DOHH2 (cell line): Measurements from ENCODE around the gene LSM14A.
"Not testable (repeated sequence)": the region's sequence is repeated elsewhere in the genome, so short reads cannot be mapped to it uniquely, and the experiment has no call there.

ENCODE experiments used
- H3F3A ChIP-seq: fragments of 200-600 bp; sonication (generic), shearing (Covaris generic); 2 replicates; pipeline ENCODE4 v1.6.0; 2016; ENCODE audit warnings: antibody characterized with exemption, mild to moderate bottlenecking; ENCODE audit not compliant: control insufficient read depth, insufficient read depth
- H3K27ac ChIP-seq: fragments of 200-600 bp; sonication (generic); 2 replicates; pipeline ENCODE4 v1.5.1; 2014; ENCODE audit warnings: low read depth, mild to moderate bottlenecking, low read length, moderate library complexity
- H3K27me3 ChIP-seq: fragments of 200-600 bp; sonication (generic); 2 replicates; pipeline ENCODE4 v1.6.1; 2014; ENCODE audit warnings: mild to moderate bottlenecking, low read length, mixed read lengths; ENCODE audit not compliant: control insufficient read depth
- H3K36me3 ChIP-seq: fragments of 200-600 bp; sonication (generic); 2 replicates; pipeline ENCODE4 v1.6.1; 2014; ENCODE audit warnings: mild to moderate bottlenecking, low read length, moderate library complexity, mixed read lengths; ENCODE audit not compliant: control insufficient read depth
- H3K4me1 ChIP-seq: fragments of 200-600 bp; sonication (generic); 2 replicates; pipeline ENCODE4 v1.6.1; 2014; ENCODE audit warnings: mild to moderate bottlenecking, low read length, mixed read lengths; ENCODE audit not compliant: control insufficient read depth
- H3K4me2 ChIP-seq: fragments of 200-600 bp; sonication (generic); 2 replicates; pipeline ENCODE4 v1.6.0; 2014; ENCODE audit warnings: mild to moderate bottlenecking, low read length, moderate library complexity
- H3K4me3 ChIP-seq: fragments of 200-600 bp; sonication (generic); 2 replicates; pipeline ENCODE4 v1.5.1; 2014; ENCODE audit warnings: mild to moderate bottlenecking, low read length, mixed read lengths
- H3K79me2 ChIP-seq: fragments of 200-600 bp; sonication (generic); 2 replicates; pipeline ENCODE4 v1.6.1; 2014; ENCODE audit warnings: mild to moderate bottlenecking, low read length, mixed read lengths; ENCODE audit not compliant: control insufficient read depth
- H3K9me2 ChIP-seq: fragments of 200-600 bp; sonication (generic); replicated peaks from 2 replicates; pipeline ENCODE4 v1.6.1; 2014; ENCODE audit warnings: mild to moderate bottlenecking, low read length, mixed read lengths; ENCODE audit not compliant: control insufficient read depth
- H3K9me3 ChIP-seq: fragments of 200-600 bp; sonication (generic); 2 replicates; pipeline ENCODE4 v1.6.1; 2014; ENCODE audit warnings: antibody characterized with exemption, low read length, mixed read lengths; ENCODE audit not compliant: control insufficient read depth, insufficient read depth
- H4K20me1 ChIP-seq: fragments of 200-600 bp; sonication (generic); 2 replicates; pipeline ENCODE4 v1.6.0; 2014; ENCODE audit warnings: low read depth, mild to moderate bottlenecking, antibody characterized with exemption, low read length, moderate library complexity; ENCODE audit not compliant: control insufficient read depth, insufficient read depth
- EZH2phosphoT487 ChIP-seq: fragments of 200-600 bp; sonication (generic); IDR thresholded peaks from 2 replicates; pipeline ENCODE4 v1.6.1; 2017; ENCODE audit warnings: borderline replicate concordance, mild to moderate bottlenecking, antibody characterized with exemption, low read length, moderate library complexity, mixed read lengths
- TF ChIP-seq, protein P1 (sequence below): fragments of 200-600 bp; sonication (generic); IDR thresholded peaks from one replicate; pipeline ENCODE4 v1.5.1; 2014; ENCODE audit warnings: antibody characterized with exemption, mild to moderate bottlenecking, low read depth, low read length; ENCODE audit not compliant: poor library complexity, severe bottlenecking

Gene LSM14A

DNA sequence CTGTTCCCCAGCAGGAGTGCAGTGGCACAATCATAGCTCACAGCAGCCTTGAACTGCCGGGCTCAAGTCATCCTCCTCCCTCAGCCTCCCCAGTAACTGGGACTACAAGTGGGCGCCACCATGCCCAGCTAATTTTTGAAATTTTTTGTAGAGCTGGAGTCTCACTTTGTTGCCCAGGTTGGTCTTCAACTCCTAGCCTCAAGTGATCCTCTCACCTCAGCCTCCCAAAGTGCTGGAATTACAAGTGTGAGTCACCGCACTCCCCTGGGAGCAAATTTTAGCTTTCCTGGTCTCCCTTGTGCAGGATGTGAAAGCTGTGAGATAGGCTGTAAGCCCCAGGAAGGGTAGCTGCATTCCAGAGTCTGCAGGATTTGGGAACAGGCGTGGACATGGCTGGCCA, 76.6 kb downstream of the LSM14A start:
- Histone ChIP-seq H3K9me2 (no peaks in the 10 kb centered on the region), H3K36me3 (no peaks in the 10 kb centered on the region), H3K27me3 (no peaks in the 10 kb centered on the region), H3K9me3 (no peaks in the 10 kb centered on the region), H3K79me2 (no peaks in the 10 kb centered on the region), H3K27ac (no peak overlapping the region), H3F3A (no peaks in the 10 kb centered on the region), H3K4me2 (no peak overlapping the region), H3K4me1 (peaks cover 7% of the 10 kb centered on the region), H4K20me1 (no peaks in the 10 kb centered on the region), H3K4me3 (no peak overlapping the region)
- TF ChIP-seq EZH2phosphoT487, result no peak
- TF ChIP-seq, protein P1, sequence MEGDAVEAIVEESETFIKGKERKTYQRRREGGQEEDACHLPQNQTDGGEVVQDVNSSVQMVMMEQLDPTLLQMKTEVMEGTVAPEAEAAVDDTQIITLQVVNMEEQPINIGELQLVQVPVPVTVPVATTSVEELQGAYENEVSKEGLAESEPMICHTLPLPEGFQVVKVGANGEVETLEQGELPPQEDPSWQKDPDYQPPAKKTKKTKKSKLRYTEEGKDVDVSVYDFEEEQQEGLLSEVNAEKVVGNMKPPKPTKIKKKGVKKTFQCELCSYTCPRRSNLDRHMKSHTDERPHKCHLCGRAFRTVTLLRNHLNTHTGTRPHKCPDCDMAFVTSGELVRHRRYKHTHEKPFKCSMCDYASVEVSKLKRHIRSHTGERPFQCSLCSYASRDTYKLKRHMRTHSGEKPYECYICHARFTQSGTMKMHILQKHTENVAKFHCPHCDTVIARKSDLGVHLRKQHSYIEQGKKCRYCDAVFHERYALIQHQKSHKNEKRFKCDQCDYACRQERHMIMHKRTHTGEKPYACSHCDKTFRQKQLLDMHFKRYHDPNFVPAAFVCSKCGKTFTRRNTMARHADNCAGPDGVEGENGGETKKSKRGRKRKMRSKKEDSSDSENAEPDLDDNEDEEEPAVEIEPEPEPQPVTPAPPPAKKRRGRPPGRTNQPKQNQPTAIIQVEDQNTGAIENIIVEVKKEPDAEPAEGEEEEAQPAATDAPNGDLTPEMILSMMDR, result no peak

DNA sequence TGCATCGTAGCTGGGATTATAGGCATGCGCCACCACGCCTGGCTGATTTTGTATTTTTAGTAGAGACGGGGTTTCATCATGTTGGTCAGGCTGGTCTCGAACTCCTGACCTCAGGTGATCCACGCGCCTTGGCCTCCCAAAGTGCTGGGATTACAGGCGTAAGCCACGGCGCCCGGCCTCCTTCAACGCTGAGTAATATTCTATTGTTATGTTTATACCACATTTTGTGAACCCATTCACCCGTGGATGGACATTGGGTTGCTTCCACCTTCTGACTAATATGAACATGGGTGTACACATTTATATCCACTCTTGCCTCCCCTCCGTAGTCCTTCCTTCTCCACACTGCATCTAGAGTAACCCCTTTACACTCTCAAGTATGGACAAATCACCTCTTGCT, 80.9 kb downstream of the LSM14A start:
- H3K9me3 ChIP-seq, H3K27ac ChIP-seq, H3F3A ChIP-seq, H3K36me3 ChIP-seq, H4K20me1 ChIP-seq, H3K27me3 ChIP-seq, H3K9me2 ChIP-seq: not testable (repeated sequence)
- Histone ChIP-seq H3K4me2 (peak overlapping the region; percentile 84), H3K4me3 (peak overlapping the region; percentile 78), H3K4me1 (peaks cover 17% of the 10 kb centered on the region), H3K79me2 (peaks cover 31% of the 10 kb centered on the region)

DNA sequence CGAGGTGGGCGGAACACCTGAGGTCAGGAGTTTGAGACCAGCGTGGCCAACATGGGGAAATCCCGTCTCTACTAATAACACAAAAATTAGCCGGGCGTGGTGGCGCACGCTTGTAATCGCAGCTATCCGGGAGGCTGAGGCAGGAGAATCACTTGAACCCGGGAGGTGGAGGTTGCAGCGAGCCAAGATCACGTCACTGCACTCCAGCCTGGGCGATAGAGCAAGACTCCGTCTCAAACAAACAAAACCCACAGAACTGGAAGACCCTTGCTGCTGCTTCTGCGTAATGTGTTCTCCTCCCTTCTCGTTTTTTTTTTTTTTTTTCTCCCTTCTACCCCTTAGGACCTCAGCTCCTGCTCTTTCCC, 81.4 kb downstream of the LSM14A start:
- peaks cover 17% of the 10 kb centered on the region for H3K4me1 ChIP-seq
- H3F3A ChIP-seq, result not testable (repeated sequence)

DNA sequence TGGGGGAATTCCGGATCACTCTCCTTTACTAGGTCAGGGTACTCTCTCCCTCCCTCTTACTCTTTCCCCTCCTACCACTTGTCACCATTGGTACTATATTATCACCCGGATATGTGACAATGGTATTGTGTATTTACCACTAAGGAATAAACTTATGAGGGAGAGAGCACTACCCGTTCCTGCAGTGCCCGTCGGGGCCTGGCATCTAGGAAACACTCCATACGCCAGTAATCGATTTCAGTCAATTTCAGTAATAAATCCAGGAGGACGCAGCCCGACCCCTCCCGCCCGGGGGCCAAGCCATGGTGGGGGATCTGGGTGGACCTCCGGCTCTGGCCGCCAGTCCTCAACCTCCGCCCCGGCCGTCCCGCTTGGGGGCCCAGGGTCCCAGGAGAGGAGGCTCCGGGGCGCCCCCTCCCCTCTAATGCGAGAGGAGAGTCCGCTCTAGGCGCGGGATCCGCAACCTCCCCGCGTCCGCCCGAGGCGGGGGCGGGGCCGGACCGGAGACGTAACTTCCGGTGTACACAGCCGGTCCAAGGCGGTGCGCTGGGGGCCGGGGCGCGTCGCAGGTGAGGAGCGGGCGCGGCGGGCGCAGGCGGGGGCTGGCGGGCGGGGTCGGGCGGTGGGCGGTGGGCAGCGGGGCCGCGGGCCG, 81.9 kb downstream of the LSM14A start, which contains the start of gene GARRE1:
Gene GARRE1 (plus strand): TSS at position 509 of the 652 bp plus-strand sequence. CDS start 45,920 bp downstream, outside the sequence.
- Histone ChIP-seq H3K36me3 (no peaks in the 10 kb centered on the region), H3K9me2 (no peaks in the 10 kb centered on the region), H3K9me3 (no peaks in the 10 kb centered on the region), H3K79me2 (peaks cover 36% of the 10 kb centered on the region), H3K4me3 (peak within 1 kb of the TSS; percentile 91), H3K27me3 (no peaks in the 10 kb centered on the region), H4K20me1 (no peaks in the 10 kb centered on the region), H3F3A (peaks cover 7% of the 10 kb centered on the region; the same call in 1 of the 2 replicates), H3K27ac (peak within 1 kb of the TSS; percentile 26), H3K4me2 (peak within 1 kb of the TSS; percentile 86), H3K4me1 (peaks cover 17% of the 10 kb centered on the region)
- TF ChIP-seq EZH2phosphoT487, result no peak
- TF ChIP-seq, protein P1, result peak; percentile 28

More for the DNA sequence above, 81.4 kb downstream of the LSM14A start:
- H3K4me3 ChIP-seq, result peak overlapping the region; percentile 78
- not testable (repeated sequence) for H4K20me1 ChIP-seq, H3K27me3 ChIP-seq, H3K36me3 ChIP-seq, H3K9me3 ChIP-seq, H3K9me2 ChIP-seq
- H3K27ac ChIP-seq, result peak overlapping the region; percentile 26; the same call in 1 of the 2 replicates
- peak overlapping the region; percentile 84 for H3K4me2 ChIP-seq
- peaks cover 33% of the 10 kb centered on the region for H3K79me2 ChIP-seq
